SK-N-SH treated with all-trans-retinoic acid at 6 μM for 48 hours (cell line): ENCODE data around the gene TANGO6.

Experiments used
- ARNTL ChIP-seq: fragments of 450-650 bp; formaldehyde crosslinking; IDR thresholded peaks from 2 replicates; pipeline ENCODE4 v1.5.0; 2020; ENCODE audit warnings: low read depth, mild to moderate bottlenecking, moderate library complexity, borderline replicate concordance
- ISL1 ChIP-seq: fragments of 250-450 bp; sonication (Bioruptor Pico); IDR thresholded peaks from 2 replicates; pipeline ENCODE4 v2.1.2; 2022; ENCODE audit warnings: mild to moderate bottlenecking, moderate library complexity
- OSR1 ChIP-seq: fragments of 250-450 bp; sonication (Bioruptor Pico); IDR thresholded peaks from 2 replicates; pipeline ENCODE4 v1.8.0; 2022; ENCODE audit warnings: moderate library complexity, mild to moderate bottlenecking, inconsistent platforms
- TOX ChIP-seq: fragments of 250-450 bp; sonication (Bioruptor Pico); IDR thresholded peaks from 2 replicates; pipeline ENCODE4 v1.8.0; 2021; ENCODE audit warnings: mild to moderate bottlenecking, moderate library complexity, borderline replicate concordance
- ZFP3 ChIP-seq: fragments of 250-450 bp; sonication (Bioruptor Pico); IDR thresholded peaks from 2 replicates; pipeline ENCODE4 v1.5.0; 2020; ENCODE audit warnings: mild to moderate bottlenecking, moderate library complexity
- ZFP30 ChIP-seq: fragments of 450-650 bp; formaldehyde crosslinking; IDR thresholded peaks from 2 replicates; pipeline ENCODE4 v1.5.0; 2022; ENCODE audit warnings: mild to moderate bottlenecking, moderate library complexity

DNA sequence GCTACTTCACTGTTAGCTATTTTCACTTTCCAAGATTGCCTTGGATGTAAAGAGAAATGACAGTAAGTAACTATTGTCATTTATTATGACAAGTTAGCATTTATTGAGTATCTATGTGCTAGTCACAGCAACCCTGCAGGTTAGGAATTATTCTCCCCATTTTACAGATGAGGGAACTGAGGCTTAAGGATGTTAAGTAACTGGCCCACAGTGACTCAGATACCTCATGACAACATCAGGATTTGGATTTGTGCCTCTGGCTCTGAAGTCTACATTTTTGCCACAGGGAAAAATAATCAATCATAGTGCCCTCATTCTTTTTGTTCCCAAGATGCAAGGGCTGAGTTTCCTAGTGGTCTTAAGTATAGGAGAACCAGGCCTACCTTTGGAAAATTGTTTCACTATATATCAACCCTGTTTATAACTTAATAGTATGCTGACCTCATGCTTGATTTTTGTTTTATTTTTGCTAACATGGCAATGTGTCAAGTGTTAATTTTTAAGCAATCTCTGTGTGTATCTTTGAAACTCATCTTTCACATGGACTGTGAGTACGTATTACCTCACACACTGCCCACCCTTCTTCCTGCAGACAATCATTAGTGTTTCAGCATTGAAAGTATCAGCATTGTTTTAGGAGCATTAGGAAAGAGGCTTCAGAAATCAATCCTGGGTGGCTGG, 105.0 kb downstream of the TANGO6 start:
- no peak for TF ChIP-seq ARNTL (CRISPR knock-in tag)
- TF ChIP-seq ISL1 = no peak
- TF ChIP-seq TOX (CRISPR knock-in tag) = no peak
- no peak for TF ChIP-seq OSR1 (CRISPR knock-in tag)
- no peak for TF ChIP-seq ZFP3 (CRISPR knock-in tag)
- no peak for TF ChIP-seq ZFP30 (CRISPR knock-in tag)
